ENCODE data around the gene RNF217.

RNF217 gene

GRCh38 chr6:125004198-125004597 is 42.0 kb downstream of the RNF217 start:
- Histone ChIP-seq H3K9me3 (ENCODE audit: control insufficient read depth, low read length) (peaks cover 4% of the 10 kb centered on the region), H3K4me1 (ENCODE audit: control insufficient read depth, insufficient read depth, low read length) (peaks cover 14% of the 10 kb centered on the region), H3K4me3 (ENCODE audit: low read length) (no peak overlapping the region), H3K9ac (ENCODE audit: low read length) (no peak overlapping the region), H3K36me3 (ENCODE audit: control insufficient read depth, insufficient read depth, low read length, severe bottlenecking) (no peaks in the 10 kb centered on the region), H3K27me3 (replicated peaks; ENCODE audit: control insufficient read depth, insufficient read depth, low read length) (no peaks in the 10 kb centered on the region)
- DNase-seq (ENCODE audit: low read depth), result no peak

GRCh38 chr6:125004797-125005595 is 42.8 kb downstream of the RNF217 start:
- no peaks in the 10 kb centered on the region for H3K27me3 ChIP-seq (replicated peaks; ENCODE audit: control insufficient read depth, insufficient read depth, low read length)
- peaks cover 21% of the 10 kb centered on the region for H3K4me1 ChIP-seq (ENCODE audit: control insufficient read depth, insufficient read depth, low read length)
- H3K4me3 ChIP-seq (ENCODE audit: low read length), result no peak overlapping the region
- no peaks in the 10 kb centered on the region for H3K36me3 ChIP-seq (ENCODE audit: control insufficient read depth, insufficient read depth, low read length, severe bottlenecking)
- no peak for DNase-seq (ENCODE audit: low read depth)
- H3K9ac ChIP-seq (ENCODE audit: low read length), result no peak overlapping the region
- peaks cover 4% of the 10 kb centered on the region for H3K9me3 ChIP-seq (ENCODE audit: control insufficient read depth, low read length)

GRCh38 chr6:125008261-125008703 is 46.0 kb downstream of the RNF217 start:
- H3K4me3 ChIP-seq (ENCODE audit: low read length), result no peak overlapping the region
- no peaks in the 10 kb centered on the region for H3K27me3 ChIP-seq (replicated peaks; ENCODE audit: control insufficient read depth, insufficient read depth, low read length)
- peaks cover 30% of the 10 kb centered on the region for H3K4me1 ChIP-seq (ENCODE audit: control insufficient read depth, insufficient read depth, low read length)
- H3K36me3 ChIP-seq (ENCODE audit: control insufficient read depth, insufficient read depth, low read length, severe bottlenecking), result no peaks in the 10 kb centered on the region
- H3K9me3 ChIP-seq (ENCODE audit: control insufficient read depth, low read length), result peaks cover 4% of the 10 kb centered on the region
- H3K9ac ChIP-seq (ENCODE audit: low read length), result no peak overlapping the region
- DNase-seq (ENCODE audit: low read depth), result no peak

GRCh38 chr6:125008957-125009356 is 46.7 kb downstream of the RNF217 start:
- no peaks in the 10 kb centered on the region for H3K27me3 ChIP-seq (replicated peaks; ENCODE audit: control insufficient read depth, insufficient read depth, low read length)
- peak overlapping the region; percentile 56 for H3K9ac ChIP-seq (ENCODE audit: low read length)
- no peak for DNase-seq (ENCODE audit: low read depth)
- H3K9me3 ChIP-seq (ENCODE audit: control insufficient read depth, low read length), result peaks cover 4% of the 10 kb centered on the region
- H3K4me3 ChIP-seq (ENCODE audit: low read length), result peak overlapping the region; percentile 12
- peaks cover 37% of the 10 kb centered on the region for H3K4me1 ChIP-seq (ENCODE audit: control insufficient read depth, insufficient read depth, low read length)
- no peaks in the 10 kb centered on the region for H3K36me3 ChIP-seq (ENCODE audit: control insufficient read depth, insufficient read depth, low read length, severe bottlenecking)

GRCh38 chr6:125009578-125009977 is 47.3 kb downstream of the RNF217 start:
- Histone ChIP-seq H3K27me3 (replicated peaks; ENCODE audit: control insufficient read depth, insufficient read depth, low read length) (no peaks in the 10 kb centered on the region), H3K9me3 (ENCODE audit: control insufficient read depth, low read length) (peaks cover 4% of the 10 kb centered on the region), H3K9ac (ENCODE audit: low read length) (peak overlapping the region; percentile 56), H3K36me3 (ENCODE audit: control insufficient read depth, insufficient read depth, low read length, severe bottlenecking) (no peaks in the 10 kb centered on the region), H3K4me1 (ENCODE audit: control insufficient read depth, insufficient read depth, low read length) (peaks cover 43% of the 10 kb centered on the region), H3K4me3 (ENCODE audit: low read length) (peak overlapping the region; percentile 12)
- DNase-seq (ENCODE audit: low read depth), result peak; percentile 70

- peak; percentile 80 for DNase-seq (ENCODE audit: low read depth)
- H3K36me3 ChIP-seq (ENCODE audit: control insufficient read depth, insufficient read depth, low read length, severe bottlenecking), result no peaks in the 10 kb centered on the region
- H3K4me3 ChIP-seq (ENCODE audit: low read length), result peak overlapping the region; percentile 22
- H3K9ac ChIP-seq (ENCODE audit: low read length), result peak overlapping the region; percentile 45
- no peaks in the 10 kb centered on the region for H3K27me3 ChIP-seq (replicated peaks; ENCODE audit: control insufficient read depth, insufficient read depth, low read length)
- H3K4me1 ChIP-seq (ENCODE audit: control insufficient read depth, insufficient read depth, low read length), result peaks cover 53% of the 10 kb centered on the region
- no peaks in the 10 kb centered on the region for H3K9me3 ChIP-seq (ENCODE audit: control insufficient read depth, low read length)
Measured at GRCh38 chr6:125013938-125014660, 51.9 kb downstream of the RNF217 start.

GRCh38 chr6:125014661-125014957 is 52.4 kb downstream of the RNF217 start:
- DNase-seq (ENCODE audit: low read depth), result no peak
- Histone ChIP-seq H3K4me3 (ENCODE audit: low read length) (peak overlapping the region; percentile 22), H3K27me3 (replicated peaks; ENCODE audit: control insufficient read depth, insufficient read depth, low read length) (no peaks in the 10 kb centered on the region), H3K4me1 (ENCODE audit: control insufficient read depth, insufficient read depth, low read length) (peaks cover 48% of the 10 kb centered on the region), H3K9ac (ENCODE audit: low read length) (peak overlapping the region; percentile 45), H3K36me3 (ENCODE audit: control insufficient read depth, insufficient read depth, low read length, severe bottlenecking) (no peaks in the 10 kb centered on the region), H3K9me3 (ENCODE audit: control insufficient read depth, low read length) (no peaks in the 10 kb centered on the region)

- H3K36me3 ChIP-seq (ENCODE audit: control insufficient read depth, insufficient read depth, low read length, severe bottlenecking), result no peaks in the 10 kb centered on the region
Measured at GRCh38 chr6:125015152-125015551, 52.9 kb downstream of the RNF217 start.

GRCh38 chr6:125018136-125018535 is 55.9 kb downstream of the RNF217 start:
- no peaks in the 10 kb centered on the region for H3K27me3 ChIP-seq (replicated peaks; ENCODE audit: control insufficient read depth, insufficient read depth, low read length)
- peaks cover 64% of the 10 kb centered on the region for H3K4me1 ChIP-seq (ENCODE audit: control insufficient read depth, insufficient read depth, low read length)
- no peak overlapping the region for H3K4me3 ChIP-seq (ENCODE audit: low read length)
- no peaks in the 10 kb centered on the region for H3K36me3 ChIP-seq (ENCODE audit: control insufficient read depth, insufficient read depth, low read length, severe bottlenecking)
- no peaks in the 10 kb centered on the region for H3K9me3 ChIP-seq (ENCODE audit: control insufficient read depth, low read length)
- peak; percentile 56 for DNase-seq (ENCODE audit: low read depth)
- no peak overlapping the region for H3K9ac ChIP-seq (ENCODE audit: low read length)

More at GRCh38 chr6:125015152-125015551, 52.9 kb downstream of the RNF217 start:
- Histone ChIP-seq H3K9ac (ENCODE audit: low read length) (peak overlapping the region; percentile 45), H3K27me3 (replicated peaks; ENCODE audit: control insufficient read depth, insufficient read depth, low read length) (no peaks in the 10 kb centered on the region), H3K4me3 (ENCODE audit: low read length) (no peak overlapping the region), H3K9me3 (ENCODE audit: control insufficient read depth, low read length) (no peaks in the 10 kb centered on the region), H3K4me1 (ENCODE audit: control insufficient read depth, insufficient read depth, low read length) (peaks cover 47% of the 10 kb centered on the region)
- DNase-seq (ENCODE audit: low read depth), result no peak

GRCh38 chr6:125019281-125019680 is 57.0 kb downstream of the RNF217 start:
- DNase-seq (ENCODE audit: low read depth), result no peak
- no peak overlapping the region for H3K4me3 ChIP-seq (ENCODE audit: low read length)
- H3K9ac ChIP-seq (ENCODE audit: low read length), result no peak overlapping the region
- peaks cover 53% of the 10 kb centered on the region for H3K4me1 ChIP-seq (ENCODE audit: control insufficient read depth, insufficient read depth, low read length)
- no peaks in the 10 kb centered on the region for H3K9me3 ChIP-seq (ENCODE audit: control insufficient read depth, low read length)
- H3K36me3 ChIP-seq (ENCODE audit: control insufficient read depth, insufficient read depth, low read length, severe bottlenecking), result no peaks in the 10 kb centered on the region
- H3K27me3 ChIP-seq (replicated peaks; ENCODE audit: control insufficient read depth, insufficient read depth, low read length), result no peaks in the 10 kb centered on the region

GRCh38 chr6:125019918-125020317 is 57.7 kb downstream of the RNF217 start:
- H3K4me3 ChIP-seq (ENCODE audit: low read length), result no peak overlapping the region
- no peaks in the 10 kb centered on the region for H3K27me3 ChIP-seq (replicated peaks; ENCODE audit: control insufficient read depth, insufficient read depth, low read length)
- H3K4me1 ChIP-seq (ENCODE audit: control insufficient read depth, insufficient read depth, low read length), result peaks cover 46% of the 10 kb centered on the region
- H3K9ac ChIP-seq (ENCODE audit: low read length), result no peak overlapping the region
- no peak for DNase-seq (ENCODE audit: low read depth)
- no peaks in the 10 kb centered on the region for H3K36me3 ChIP-seq (ENCODE audit: control insufficient read depth, insufficient read depth, low read length, severe bottlenecking)
- H3K9me3 ChIP-seq (ENCODE audit: control insufficient read depth, low read length), result no peaks in the 10 kb centered on the region
